Measurements from ENCODE around the gene CPNE7.

CPNE7 gene

DNA sequence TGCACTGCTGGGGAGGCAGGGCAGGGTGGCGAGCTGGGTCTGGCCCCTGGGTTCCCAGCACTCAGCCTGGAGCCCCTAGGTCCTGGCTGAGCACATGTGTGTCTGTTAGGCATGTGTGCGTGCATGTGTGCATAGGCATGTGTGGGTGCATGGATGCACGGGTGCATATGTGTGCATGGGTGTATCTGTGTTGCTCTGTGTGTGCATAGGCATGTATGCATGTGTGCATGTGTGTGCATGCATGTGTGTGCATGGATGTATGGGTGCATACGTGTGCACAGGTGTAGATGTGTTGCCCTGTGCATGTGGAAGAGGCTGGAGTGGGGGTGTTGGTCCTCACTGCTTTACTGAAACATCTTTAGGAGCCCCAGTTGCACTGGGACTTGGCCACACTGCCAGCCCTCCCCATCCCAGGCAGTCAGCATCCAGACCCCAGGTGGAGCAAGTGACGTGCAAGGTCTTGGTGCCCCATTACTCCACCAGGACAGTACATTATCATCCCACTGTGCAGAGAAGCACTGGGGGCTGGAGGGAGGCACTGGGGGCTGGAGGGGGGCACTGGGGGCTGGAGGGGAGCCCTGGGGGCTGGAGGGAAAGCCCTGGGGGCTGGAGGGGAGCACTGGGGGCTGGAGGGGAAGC is 27.5 kb downstream of the CPNE7 start:
- no peak for DNase-seq (ENCODE audit: low spot score)

DNA sequence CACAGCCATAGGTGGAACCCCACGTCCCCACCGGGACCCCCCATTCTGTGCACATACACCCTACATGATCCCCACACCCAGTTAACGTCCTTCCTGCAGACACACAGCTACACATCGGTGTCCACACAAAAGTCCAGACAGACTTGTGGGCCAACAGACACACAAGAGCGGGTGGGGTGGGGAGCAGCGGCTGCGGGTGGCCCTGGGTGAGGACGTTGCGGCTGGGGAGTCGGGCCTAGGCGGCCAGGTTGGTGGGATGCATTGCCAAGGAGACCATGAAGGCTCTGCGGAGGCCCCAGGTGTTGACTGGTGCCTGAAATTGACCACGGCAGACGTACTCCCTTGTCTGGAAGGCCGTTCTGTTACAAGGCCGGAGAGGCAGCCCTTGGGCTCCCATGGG is 29.2 kb downstream of the CPNE7 start:
- DNase-seq (ENCODE audit: low spot score): no peak

DNA sequence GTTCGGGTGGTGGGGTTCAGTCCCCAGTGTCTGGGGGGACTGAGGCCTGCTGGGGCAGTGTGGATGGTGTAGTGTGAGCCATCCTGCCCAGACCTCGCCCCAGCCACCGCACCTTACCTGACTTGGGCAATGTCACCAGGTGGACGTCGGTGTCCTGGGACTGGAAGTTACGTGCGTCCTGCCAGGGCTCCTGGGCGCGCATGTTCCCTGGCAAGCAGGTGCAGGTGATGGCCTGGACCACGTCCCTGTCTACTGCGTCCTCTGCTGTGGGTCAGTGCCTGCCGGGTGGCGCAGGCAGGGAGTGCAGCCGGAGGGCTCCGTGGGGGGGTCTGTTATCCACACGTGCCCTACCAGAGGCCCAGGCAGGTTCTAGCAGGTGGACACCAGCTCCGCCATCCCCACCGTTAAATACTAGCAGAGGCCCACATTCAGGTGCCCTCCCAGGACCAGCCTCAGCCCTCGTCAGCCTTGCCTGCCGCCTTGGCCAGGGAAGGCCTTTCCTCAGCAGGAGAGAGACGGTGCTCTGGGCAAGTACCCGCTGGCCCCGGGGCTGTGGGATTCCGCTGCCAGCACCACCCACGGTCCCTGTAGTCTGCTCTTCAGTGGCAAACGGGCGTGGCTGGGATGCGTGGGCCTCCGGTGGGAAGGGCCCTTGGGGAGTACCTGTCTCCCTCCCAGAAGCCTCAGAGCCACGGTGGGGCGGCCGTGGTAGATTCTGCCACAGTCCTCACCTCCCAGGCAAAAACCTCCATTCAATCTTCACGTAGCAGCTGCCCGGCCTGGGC is 29.8 kb downstream of the CPNE7 start:
- no peak for DNase-seq (ENCODE audit: low spot score)

DNA sequence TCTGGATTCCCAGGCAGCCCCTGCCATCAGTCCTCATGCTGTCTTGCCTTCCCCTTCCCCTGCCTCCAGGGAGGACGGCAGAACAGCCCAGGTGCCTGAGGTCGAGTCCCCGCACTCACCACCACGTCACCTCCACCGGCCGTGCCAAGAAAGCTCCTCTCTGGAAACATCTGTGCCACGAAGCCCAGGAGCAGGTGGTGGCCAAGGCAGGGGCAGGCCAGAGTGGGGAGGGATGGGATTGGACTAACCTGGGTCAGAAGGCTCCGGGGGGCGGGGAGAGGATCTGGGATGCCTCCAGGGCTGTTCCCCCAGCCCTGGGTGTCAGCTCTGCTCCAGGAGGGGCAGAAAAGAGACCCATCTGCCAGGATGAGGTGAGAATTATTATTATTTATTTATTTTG is 30.4 kb downstream of the CPNE7 start:
- no peak for DNase-seq (ENCODE audit: low spot score)

DNA sequence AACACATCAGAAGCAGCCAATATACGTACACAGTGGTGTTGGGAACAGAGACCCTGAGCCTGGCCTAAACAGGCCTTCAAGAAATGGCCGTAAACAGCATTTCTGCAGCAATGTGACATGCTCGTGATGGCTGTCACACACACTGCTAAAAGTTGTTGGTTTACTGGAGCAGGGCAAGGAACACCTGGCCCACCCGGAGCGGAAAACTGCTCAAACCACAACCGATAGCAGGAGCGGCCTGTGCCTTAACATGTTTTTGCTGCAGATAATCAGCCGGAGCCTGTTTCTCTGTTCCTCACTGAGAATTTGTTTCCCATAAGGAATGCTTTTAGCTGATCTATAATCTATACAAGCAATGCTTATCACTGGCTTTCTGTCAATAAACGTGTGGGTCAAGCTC is 31.9 kb downstream of the CPNE7 start:
- no peak for DNase-seq (ENCODE audit: low spot score)

DNA sequence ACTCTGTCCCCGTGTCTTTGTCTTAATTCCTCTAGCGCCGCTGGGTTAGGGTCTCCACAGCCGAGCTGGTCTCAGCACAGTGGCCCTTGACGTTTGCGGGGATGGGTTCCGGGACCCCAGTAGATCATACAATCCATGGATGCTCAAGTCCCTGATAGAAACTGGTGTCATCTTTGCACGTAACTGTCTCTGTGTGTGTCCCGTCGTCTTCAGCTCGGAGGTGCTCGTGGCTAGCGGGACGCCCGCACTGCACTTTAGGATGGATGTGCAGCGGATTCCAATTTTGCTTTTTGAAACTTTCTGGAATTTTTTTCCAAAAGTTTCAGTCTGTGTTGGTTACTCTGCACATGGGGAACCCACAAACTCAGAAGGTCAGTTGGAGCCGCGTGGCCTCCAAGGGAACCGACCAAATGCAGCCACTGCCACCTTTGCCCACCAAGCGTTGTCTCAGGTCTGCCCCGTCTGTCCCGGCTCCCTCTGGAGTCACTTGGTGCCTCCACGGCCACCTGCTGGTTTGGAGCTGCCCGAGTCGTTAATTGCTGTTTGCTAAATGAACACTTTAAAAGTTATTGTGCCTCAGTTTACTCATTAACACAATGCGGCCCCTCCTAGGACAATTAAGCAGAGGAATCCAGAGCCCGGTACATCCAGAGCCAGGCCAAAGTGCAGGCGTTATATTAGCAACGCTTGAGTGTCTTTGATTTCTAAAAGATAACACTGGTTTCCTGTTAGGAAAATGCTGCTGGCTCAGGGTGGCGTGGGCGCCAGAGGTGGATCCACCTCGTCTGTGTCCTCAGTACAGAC is 32.6 kb downstream of the CPNE7 start:
- DNase-seq (ENCODE audit: low spot score): no peak

DNA sequence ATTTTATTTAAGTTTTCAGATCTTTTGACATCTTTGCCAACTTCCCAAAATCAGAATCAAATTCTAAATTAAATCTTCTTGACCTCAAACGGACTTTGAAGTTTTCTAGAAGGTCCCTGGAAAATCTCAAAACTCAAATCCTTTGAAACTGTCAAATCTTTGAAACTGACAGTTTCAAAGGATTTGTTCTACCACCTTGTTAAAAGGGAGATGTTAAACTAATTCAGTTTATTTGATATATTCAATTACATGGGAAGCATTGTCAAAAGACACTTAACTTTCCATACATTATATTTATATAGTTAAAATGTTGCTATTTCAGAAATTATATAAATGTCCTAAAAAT is 34.5 kb downstream of the CPNE7 start:
- no peak for DNase-seq (ENCODE audit: low spot score)

DNA sequence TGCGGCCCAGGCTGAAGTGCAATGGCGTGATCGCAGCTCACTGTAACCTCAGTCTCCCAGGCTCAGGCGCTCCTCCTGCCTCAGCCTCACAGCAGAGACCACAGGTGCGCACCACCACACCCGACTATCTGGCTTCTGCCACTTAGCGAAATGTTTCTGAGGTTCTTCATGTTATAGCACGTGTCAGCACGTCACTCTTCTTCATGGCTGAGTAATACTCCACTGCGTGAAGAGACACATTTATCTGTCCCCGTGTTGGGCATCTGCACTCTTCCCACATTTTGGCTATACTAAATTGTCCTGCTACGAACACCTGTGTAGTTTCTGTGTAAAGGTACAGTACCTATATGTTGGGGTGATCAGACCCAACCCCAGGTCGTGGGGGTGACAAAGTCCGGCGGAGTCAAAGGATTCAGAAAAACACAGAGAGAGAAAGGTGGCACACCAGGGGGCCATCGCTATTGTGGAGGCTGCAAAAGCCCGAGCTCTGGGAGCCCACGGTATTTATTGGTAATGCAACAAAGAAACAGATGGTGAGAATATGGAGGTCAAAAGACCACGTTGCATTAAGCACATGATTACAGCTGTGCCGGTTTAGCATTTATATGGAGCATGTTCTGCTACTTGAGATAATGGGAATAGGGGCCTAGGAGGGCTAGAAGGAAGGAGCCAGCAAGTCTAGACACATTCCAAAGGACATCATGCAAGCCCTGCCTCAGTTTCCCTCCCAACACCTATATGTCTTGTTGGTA is 37.0 kb downstream of the CPNE7 start:
- DNase-seq (ENCODE audit: low spot score): no peak

DNA sequence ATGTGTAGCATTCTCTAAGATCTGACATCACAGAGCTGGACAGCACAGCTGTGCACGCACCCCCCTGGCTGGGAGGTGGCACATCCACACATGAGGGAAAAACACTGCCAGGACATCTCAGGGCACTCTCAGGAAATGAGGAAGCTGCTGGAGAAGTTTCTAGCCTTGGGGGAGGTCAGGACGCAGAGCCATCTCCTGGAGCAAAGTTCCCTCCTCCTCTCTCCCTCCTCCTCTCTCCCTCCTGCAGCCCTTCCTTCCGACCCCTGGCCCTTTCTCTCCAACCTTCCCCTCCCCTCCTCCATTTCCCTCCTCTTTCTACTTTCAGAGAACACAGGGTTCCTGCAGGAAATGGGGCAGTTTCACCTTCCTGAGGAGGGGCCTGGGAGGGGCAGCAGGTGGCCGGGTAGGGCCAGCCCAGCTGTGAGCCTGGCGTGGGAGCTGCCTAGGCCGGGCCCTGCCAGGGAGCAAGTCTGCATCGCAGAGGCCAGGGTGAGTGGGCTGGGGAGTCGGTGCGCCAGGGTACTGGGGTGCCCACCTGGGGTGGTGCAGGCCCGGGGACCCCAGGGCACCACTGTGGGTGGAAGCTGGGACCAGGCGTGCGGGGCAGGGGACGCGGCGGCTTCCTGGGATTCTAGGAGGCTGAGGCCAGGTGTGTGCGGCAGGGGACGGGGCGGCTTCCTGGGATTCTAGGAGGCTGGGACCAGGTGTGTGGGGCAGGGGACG is 37.8 kb downstream of the CPNE7 start, which contains the start of gene DPEP1:
Gene DPEP1 (plus strand): TSS at position 412 of the 723 bp plus-strand sequence. CDS start 16,769 bp downstream, outside the sequence.
- no peak for DNase-seq (ENCODE audit: low spot score)

DNA sequence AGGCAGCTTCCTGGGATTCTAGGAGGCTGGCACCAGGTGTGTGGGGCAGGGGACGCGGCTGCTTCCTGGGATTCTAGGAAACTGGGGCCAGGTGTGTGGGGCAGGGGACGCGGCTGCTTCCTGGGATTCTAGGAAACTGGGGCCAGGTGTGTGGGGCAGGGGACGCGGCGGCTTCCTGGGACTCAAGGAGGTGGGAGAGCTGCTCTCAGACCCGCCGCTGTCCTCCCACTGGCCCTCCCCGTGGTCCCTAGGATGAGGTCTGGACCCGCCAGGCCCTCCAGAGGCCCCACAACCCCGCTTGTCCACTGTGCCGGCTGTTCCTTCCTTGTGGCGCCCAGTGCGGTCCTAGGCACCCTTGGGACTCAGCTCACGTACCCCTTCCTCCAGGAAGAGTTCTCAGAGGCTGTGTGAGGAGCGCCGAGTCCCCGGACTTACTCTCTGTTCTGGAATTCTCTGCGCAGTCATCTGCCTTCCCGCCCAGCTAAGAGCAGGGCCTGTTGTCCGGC is 38.4 kb downstream of the CPNE7 start:
- no peak for DNase-seq (ENCODE audit: low spot score)

DNA sequence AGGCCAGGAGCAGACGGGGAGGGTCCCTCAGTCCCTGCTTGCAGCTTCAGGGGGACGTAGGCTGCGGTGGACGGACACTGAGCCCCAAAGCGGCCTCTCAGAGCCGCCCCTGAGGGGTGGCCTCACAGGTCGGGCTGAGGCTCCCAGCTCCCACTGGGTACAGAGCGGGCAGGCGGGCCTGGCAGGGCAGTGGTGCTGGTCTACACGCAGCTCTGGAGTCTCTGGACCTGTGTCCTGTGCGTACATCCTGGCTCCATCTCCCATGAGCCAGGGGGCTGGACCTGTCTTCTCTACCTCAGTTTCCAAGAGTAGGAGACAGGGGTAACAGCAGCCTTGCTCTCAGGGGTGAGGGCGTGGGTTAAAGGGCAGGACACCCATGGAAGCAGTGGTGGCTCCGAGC is 39.6 kb downstream of the CPNE7 start:
- no peak for DNase-seq (ENCODE audit: low spot score)

DNA sequence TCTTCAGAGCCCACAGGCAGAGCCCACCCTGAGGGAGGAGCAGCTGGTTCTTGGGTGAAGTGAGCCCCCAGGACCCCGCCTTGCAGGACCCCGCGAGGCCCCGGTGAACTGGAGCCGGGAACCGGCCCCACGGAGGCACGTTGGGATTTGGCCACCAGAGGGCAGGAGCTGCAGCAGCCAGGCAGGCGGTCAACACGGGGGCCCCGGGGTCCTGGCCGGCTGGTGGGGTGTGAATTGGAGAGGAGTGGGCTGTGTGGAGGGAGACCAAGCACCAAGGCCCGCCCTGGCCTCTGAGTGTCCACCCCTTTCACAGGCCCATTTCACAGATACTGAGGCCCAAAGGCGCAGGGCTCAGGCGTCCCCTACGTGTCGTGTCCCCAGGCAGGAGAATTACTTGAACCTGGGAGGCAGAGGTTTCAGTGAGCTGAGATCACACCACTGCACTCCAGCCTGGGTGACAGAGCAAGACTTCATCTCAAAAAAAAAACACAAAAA is 40.1 kb downstream of the CPNE7 start:
- DNase-seq (ENCODE audit: low spot score): peak; percentile 72

DNA sequence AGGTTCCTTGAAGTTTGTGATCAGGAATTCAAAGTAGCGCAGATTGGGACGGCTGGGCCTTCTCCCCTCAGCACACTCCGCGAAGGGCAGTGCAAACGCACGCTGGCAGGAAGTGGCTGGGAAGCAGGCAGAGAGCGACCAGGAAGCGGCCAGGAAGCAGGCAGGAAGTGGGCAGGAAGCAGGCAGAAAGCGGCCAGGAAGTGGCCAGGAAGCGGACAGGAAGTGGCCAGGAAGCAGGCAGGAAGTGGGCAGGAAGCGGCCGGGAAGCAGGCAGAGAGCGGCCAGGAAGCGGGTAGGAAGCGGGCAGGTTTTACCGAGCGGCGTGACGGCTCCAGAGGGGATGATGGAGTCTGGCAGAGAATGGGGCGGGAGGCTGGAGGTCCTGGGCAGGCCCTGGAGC is 41.1 kb downstream of the CPNE7 start:
- no peak for DNase-seq (ENCODE audit: low spot score)

DNA sequence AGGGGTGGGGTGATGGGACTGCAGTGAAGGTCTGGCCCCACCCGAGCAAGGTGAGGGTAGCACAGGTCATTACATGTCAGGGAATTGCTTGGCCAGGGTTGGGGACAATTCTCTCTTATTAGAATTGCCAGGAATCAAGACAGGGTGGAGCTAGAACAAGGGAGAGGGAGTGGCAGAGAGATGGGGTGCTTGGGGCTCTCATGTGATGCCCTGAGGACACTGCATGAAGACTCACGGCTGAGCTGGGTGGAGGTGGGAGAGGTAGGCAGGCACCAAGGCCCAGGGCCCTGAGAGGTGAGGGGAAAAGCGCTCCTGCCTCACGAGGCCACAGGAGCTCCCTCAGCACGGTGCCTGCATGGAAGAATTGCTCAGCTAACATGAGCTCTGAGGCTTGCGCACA is 41.5 kb downstream of the CPNE7 start:
- DNase-seq (ENCODE audit: low spot score): no peak

DNA sequence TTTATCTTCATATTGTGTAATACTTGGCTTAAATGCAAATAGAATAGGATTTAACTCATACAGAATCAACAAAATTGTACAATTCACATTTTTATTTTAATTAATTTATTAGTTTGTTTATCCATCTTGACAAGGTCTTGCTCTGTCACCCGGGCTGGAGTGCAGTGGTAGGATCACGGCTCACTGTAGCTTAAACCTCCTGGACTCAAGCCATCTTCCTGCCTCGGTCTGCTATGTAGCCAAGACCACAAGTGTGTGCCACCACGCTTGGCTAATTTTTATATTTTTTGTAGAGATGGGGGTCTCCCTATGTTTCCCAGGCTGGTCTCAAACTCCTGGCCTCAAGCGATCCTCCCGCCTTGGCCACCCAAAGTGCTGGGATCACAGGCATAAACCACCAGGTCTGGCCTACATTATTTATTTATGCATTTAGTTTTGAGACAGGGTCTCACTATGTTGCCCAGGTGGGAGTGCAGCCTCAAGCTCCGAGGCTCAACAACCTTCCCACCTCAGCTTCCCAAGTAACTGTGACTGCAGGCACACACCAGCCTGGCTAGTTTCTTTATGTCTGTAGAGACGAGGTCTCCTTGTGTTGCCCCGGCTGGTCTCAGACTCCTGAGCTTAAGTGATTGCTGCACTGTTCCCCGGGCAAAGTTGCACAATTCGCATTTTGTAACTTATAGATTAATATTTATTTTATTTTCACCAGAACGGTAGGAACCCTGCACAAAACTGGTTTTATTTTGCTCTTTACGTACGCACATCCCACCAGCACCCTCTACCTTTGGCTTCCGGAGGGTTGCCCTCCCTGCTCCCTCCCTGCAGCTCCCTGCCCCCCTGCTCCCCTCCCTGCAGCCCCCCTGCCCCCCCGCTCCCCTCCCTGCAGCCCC is 42.8 kb downstream of the CPNE7 start:
- no peak for DNase-seq (ENCODE audit: low spot score)

DNA sequence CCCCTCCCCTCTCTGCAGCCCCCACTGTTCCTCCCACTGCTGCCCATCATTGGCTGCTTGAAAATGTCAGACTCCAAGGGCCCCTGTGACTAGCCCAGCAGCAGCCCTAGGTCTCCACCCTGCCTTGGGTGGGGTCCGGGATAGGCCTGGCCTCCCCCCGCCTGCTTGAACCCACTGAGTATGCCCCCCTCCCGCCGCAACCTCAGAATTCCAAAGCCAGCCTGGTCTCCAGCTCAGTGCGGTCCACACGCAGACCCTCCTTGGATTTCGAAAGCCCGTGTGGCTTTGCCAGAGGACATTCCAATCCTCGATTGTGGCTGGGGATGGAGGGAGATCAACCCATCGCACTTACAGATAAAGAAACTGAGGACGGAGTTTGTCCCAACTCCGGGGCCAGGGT is 44.3 kb downstream of the CPNE7 start:
- DNase-seq (ENCODE audit: low spot score): peak; percentile 66

DNA sequence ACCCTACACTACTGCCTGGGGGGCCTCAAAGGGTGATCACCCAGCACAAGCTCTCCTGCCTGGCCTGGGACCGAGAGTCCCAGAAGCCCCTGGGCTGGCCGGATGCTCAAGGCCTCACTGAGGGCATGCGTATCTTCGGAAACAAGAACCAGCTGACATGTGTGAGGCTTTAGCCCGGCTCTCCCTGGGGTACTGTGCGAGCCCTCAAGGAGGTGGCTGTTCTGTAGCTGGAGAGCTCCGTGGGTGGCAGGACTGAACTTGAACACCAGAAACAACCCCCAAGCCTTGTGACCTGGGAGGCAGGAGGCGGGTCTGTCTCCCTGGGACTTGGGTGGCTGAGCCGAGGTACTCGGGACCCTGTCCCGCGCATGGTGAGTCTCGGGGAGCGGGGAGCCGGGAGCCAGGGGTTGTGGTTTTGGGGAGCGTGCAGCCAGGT is 44.9 kb downstream of the CPNE7 start:
- no peak for DNase-seq (ENCODE audit: low spot score)

DNA sequence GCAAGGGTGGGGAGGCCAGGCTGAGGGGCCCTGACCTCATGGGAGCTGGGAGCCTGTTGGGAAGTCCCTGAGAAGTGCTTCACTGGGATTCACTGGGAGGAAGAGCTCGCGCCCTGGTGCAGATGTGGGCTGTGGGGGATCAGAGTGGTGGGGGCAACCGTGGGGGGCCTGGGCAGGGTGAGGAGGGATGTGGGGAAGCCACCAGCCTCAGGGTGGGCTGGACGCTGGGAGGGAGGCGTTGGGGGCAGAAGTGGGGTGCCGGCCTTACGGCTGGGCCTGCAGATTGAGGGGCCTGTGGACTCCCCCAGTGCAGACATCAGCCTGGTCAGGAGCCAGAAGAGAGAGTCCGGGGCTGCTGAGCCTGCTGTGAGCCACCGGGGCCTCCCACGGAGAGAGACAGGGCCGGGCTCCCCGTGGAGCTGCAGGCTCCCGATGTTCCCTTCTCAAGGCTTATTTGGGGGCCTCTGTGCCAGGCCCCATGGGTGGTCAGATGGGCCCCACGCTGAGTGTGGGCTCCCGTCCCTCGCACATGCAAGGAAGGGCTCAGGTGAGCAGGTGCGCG is 45.7 kb downstream of the CPNE7 start:
- no peak for DNase-seq (ENCODE audit: low spot score)

DNA sequence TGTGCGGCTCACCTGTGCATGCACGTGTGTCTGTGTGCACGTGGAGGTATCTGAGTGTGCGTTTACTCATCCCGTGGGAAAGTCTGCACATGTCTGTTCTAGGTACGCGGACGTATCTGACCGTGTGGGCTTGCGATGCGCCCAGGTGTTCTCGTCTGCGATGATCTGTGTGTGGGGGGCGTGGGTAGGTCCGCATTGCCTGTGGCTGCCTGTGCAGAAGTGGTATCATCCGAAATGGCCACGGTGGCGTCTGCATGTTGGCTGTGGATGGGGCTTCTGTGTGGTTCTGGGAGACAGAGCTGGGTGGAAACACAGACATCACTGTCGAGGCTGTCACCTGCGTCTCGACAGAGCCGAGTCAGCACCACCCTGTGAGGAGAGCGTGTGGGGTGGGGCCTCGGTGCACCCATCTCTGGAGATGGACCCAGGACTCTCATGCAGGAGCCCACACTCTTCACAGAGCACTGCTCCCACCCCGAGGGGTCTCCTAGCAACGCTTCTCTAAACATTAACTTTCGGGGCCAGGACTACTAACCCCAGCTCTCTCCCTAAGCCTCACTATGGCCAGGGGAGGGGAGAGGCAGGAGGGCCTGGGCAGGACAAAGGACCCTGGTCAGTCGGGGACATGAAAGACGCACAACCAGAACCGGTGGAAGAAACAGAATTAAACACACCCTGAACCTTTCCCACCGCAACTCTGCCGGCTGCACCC is 46.3 kb downstream of the CPNE7 start:
- DNase-seq (ENCODE audit: low spot score): no peak

Measured in GM03348 (cell line).